Subcutaneous adipose tissue (tissue), 4 donors: ENCODE measurements around the gene DCUN1D5. TPM values are rescaled to one million over a fixed set of nuclear protein-coding genes. Genes with fewer than 3 reads are reported as not detected.

ENCODE experiments used
- total RNA-seq, 4 donors: library from RNA; depleted of rRNA; stranded (reverse); fragments of >200 nt; gene quantifications; one replicate each; pipeline ENCODE4 v1.1.0, GENCODE V29; 2016
- TF ChIP-seq, protein P1 (sequence below): fragments of 450-650 bp; IDR thresholded peaks from one replicate; pipeline ENCODE4 v1.5.1; 2016; ENCODE audit warnings: low read depth, mild to moderate bottlenecking, control low read depth, antibody characterized with exemption, moderate library complexity

DCUN1D5 gene
- total RNA-seq, 4 donors from 2014 or later = 23.8 to 47.8 (median 37.2) TPM

DNA sequence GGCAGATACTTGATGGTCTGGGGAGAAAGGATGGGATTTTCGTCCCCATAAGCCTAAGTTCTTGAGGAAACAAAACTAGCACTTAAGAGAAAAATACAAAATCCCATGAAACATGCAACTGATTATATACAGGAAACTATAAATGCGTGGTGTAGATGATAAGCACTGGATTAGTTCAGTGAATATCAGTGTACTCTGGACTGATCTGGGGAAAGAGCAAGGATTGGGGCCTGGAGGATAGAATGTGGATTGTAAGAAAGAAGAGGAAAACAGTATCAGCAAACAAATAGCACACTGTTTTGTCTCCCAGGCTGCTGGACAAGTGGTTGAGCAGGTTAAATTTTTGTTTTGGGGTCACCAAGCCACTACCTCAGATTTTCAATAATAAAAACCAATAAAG, 49.8 kb downstream of the DCUN1D5 start:
- TF ChIP-seq, protein P1, sequence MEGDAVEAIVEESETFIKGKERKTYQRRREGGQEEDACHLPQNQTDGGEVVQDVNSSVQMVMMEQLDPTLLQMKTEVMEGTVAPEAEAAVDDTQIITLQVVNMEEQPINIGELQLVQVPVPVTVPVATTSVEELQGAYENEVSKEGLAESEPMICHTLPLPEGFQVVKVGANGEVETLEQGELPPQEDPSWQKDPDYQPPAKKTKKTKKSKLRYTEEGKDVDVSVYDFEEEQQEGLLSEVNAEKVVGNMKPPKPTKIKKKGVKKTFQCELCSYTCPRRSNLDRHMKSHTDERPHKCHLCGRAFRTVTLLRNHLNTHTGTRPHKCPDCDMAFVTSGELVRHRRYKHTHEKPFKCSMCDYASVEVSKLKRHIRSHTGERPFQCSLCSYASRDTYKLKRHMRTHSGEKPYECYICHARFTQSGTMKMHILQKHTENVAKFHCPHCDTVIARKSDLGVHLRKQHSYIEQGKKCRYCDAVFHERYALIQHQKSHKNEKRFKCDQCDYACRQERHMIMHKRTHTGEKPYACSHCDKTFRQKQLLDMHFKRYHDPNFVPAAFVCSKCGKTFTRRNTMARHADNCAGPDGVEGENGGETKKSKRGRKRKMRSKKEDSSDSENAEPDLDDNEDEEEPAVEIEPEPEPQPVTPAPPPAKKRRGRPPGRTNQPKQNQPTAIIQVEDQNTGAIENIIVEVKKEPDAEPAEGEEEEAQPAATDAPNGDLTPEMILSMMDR = no peak

DNA sequence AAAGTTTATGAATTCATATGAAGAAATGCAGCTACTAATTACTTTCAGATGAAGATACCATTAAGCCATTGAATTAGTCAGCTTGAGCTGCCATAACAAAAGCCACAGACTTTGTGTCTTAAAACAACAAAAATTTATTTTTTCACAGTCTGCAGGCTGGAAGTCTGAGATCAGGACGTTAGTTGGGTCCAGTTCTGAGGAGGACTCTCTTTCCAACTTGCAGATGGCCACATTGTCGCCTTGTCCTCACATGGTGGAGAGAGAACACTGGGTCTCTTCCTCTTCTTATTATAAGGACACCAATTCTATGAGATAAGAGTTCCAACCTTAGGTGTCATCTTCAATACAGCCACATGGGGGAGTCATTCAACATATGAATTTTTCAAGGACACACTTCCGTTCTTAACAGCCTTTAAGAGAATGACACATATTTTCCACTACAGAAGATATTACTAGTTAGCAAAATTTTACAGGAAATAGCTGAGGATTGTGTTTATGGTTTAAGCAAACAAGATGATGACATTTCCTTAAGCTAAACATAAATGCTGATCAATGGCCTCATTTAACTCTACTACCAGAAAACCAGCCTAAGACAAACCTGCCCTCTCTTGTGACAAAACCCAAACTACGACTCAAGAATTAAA, 56.0 kb downstream of the DCUN1D5 start:
- TF ChIP-seq, protein P1 = no peak

- TF ChIP-seq, protein P1 = no peak
Measured at GRCh38 chr11:103035216-103035615, 56.7 kb downstream of the DCUN1D5 start.

GRCh38 chr11:103031834-103032233, 60.1 kb downstream of the DCUN1D5 start:
- TF ChIP-seq, protein P1 = no peak

GRCh38 chr11:103029401-103029800, 62.6 kb downstream of the DCUN1D5 start:
- TF ChIP-seq, protein P1 = no peak

- TF ChIP-seq, protein P1 = no peak
Measured at GRCh38 chr11:103024086-103024485, 67.9 kb downstream of the DCUN1D5 start.

- TF ChIP-seq, protein P1 = no peak
Measured at GRCh38 chr11:103016031-103016430, 75.9 kb downstream of the DCUN1D5 start.
